Progenitor cell of endocrine pancreas (in vitro differentiated cells): Measurements from ENCODE around the gene TBL1XR1. TPM values are rescaled to one million over a fixed set of nuclear protein-coding genes. Genes with fewer than 3 reads are reported as not detected.

Experiments used
- DNase-seq: peaks from one replicate; pipeline ENCODE4 v3.0.0; 2021; ENCODE audit warnings: low spot score; ENCODE audit not compliant: unreplicated experiment
- H3K27ac Mint-ChIP-seq: 2 replicates; pipeline ENCODE4 v1.8.0; 2021; ENCODE audit warnings: mild to moderate bottlenecking, moderate library complexity, mixed read lengths
- H3K27me3 Mint-ChIP-seq: 2 replicates; pipeline ENCODE4 v1.8.0; 2021; ENCODE audit warnings: mixed read lengths
- H3K36me3 Mint-ChIP-seq: 2 replicates; pipeline ENCODE4 v1.8.0; 2022; ENCODE audit warnings: mixed read lengths; ENCODE audit not compliant: insufficient read depth
- H3K4me1 Mint-ChIP-seq: 2 replicates; pipeline ENCODE4 v1.8.0; 2021; ENCODE audit warnings: low read depth, mixed read lengths
- H3K4me3 Mint-ChIP-seq: 2 replicates; pipeline ENCODE4 v1.8.0; 2021; ENCODE audit warnings: low read depth, mild to moderate bottlenecking, moderate library complexity, mixed read lengths
- H3K9me3 Mint-ChIP-seq: 2 replicates; pipeline ENCODE4 v1.8.0; 2021; ENCODE audit warnings: low read depth, mixed read lengths
- CTCF ChIP-seq: fragments of 200-600 bp; sonication (generic); IDR thresholded peaks from one replicate; pipeline ENCODE4 v1.5.0; 2021; ENCODE audit warnings: antibody characterized with exemption, mild to moderate bottlenecking; ENCODE audit not compliant: unreplicated experiment
- total RNA-seq: library from RNA; stranded (reverse); gene quantifications from 2 replicates; pipeline ENCODE4 v1.2.1, GENCODE V29; 2021

TBL1XR1 gene
- total RNA-seq, 1 donor from 2014 or later: 207 TPM

GRCh38 chr3:176992978-176993377, 204.3 kb downstream of the TBL1XR1 start:
- no peak for TF ChIP-seq CTCF
- DNase-seq: no peak
- Mint-ChIP-seq H3K9me3 (peaks cover 4% of the 10 kb centered on the region), H3K36me3 (no peaks in the 10 kb centered on the region), H3K27ac (no peak overlapping the region), H3K4me1 (peaks cover 7% of the 10 kb centered on the region), H3K4me3 (no peak overlapping the region), H3K27me3 (no peaks in the 10 kb centered on the region)

GRCh38 chr3:176992565-176992964, 204.7 kb downstream of the TBL1XR1 start:
- Mint-ChIP-seq H3K4me3 (no peak overlapping the region), H3K4me1 (peaks cover 8% of the 10 kb centered on the region), H3K27me3 (no peaks in the 10 kb centered on the region), H3K9me3 (peaks cover 4% of the 10 kb centered on the region), H3K27ac (no peak overlapping the region), H3K36me3 (no peaks in the 10 kb centered on the region)
- no peak for DNase-seq
- no peak for TF ChIP-seq CTCF

- H3K4me3 Mint-ChIP-seq: no peak overlapping the region
- no peaks in the 10 kb centered on the region for H3K27me3 Mint-ChIP-seq
- H3K4me1 Mint-ChIP-seq: peaks cover 8% of the 10 kb centered on the region
- no peaks in the 10 kb centered on the region for H3K36me3 Mint-ChIP-seq
- no peak for TF ChIP-seq CTCF
- peaks cover 4% of the 10 kb centered on the region for H3K9me3 Mint-ChIP-seq
- DNase-seq: no peak
- H3K27ac Mint-ChIP-seq: no peak overlapping the region
Measured at GRCh38 chr3:176988795-176989194, 208.5 kb downstream of the TBL1XR1 start.

GRCh38 chr3:176987901-176988650, 209.2 kb downstream of the TBL1XR1 start:
- no peak for TF ChIP-seq CTCF
- Mint-ChIP-seq H3K4me3 (no peak overlapping the region), H3K4me1 (peaks cover 8% of the 10 kb centered on the region), H3K27me3 (no peaks in the 10 kb centered on the region), H3K27ac (no peak overlapping the region), H3K9me3 (peaks cover 4% of the 10 kb centered on the region), H3K36me3 (no peaks in the 10 kb centered on the region)
- no peak for DNase-seq

- no peaks in the 10 kb centered on the region for H3K4me1 Mint-ChIP-seq
- no peak for DNase-seq
- H3K4me3 Mint-ChIP-seq: no peak overlapping the region
- no peaks in the 10 kb centered on the region for H3K27me3 Mint-ChIP-seq
- H3K9me3 Mint-ChIP-seq: peaks cover 11% of the 10 kb centered on the region
- H3K27ac Mint-ChIP-seq: no peak overlapping the region
- no peak for TF ChIP-seq CTCF
- H3K36me3 Mint-ChIP-seq: peaks cover 2% of the 10 kb centered on the region
Measured at GRCh38 chr3:176978441-176978840, 218.8 kb downstream of the TBL1XR1 start.
